H1 (cell line): Measurements from ENCODE around the gene SLC37A1. TPM values are rescaled to one million over a fixed set of nuclear protein-coding genes. Genes with fewer than 3 reads are reported as not detected.

Experiments used
- CTCF ChIA-PET: fragments of 300-600 bp; sonication (Branson Sonifier 250); formaldehyde crosslinking; loops from one replicate; lab custom pipeline; 2021; ENCODE audit not compliant: partially characterized antibody; lab: Charles Lee
- POLR2A ChIA-PET: fragments of 300-600 bp; sonication (Branson Sonifier 250); formaldehyde crosslinking; loops from one replicate; lab custom pipeline; 2021; ENCODE audit warnings: inconsistent platforms; ENCODE audit not compliant: partially characterized antibody; lab: Charles Lee
- DNase-seq, 2 experiments: peaks; one replicate each; pipeline versions ENCODE4 v3.0.0 to v3.0.0-alpha.2; 2010 to 2022; ENCODE audit warnings: low spot score in 2 of 2, low read depth in 1 of 2, mixed read lengths in 1 of 2
- FAIRE-seq: peaks from 2 replicates; lab custom pipeline; 2011; peaks lifted over from hg19 to GRCh38; lab: Jason Lieb, UNC
- H2AFZ ChIP-seq: 2 replicates; pipeline ENCODE4 v1.8.1; 2012; ENCODE audit warnings: low read length, inconsistent platforms
- H2AK5ac ChIP-seq: 2 replicates; pipeline ENCODE4 v1.6.1; 2013; ENCODE audit warnings: low read depth, low read length
- H2BK120ac ChIP-seq: replicated peaks from 2 replicates; pipeline ENCODE3; 2013; ENCODE audit warnings: low read depth, low read length, inconsistent platforms
- H2BK12ac ChIP-seq: 2 replicates; pipeline ENCODE4 v1.6.1; 2013; ENCODE audit warnings: low read depth, low read length
- H2BK15ac ChIP-seq: 2 replicates; pipeline ENCODE4 v1.6.1; 2013; ENCODE audit warnings: low read length
- H2BK20ac ChIP-seq: 2 replicates; pipeline ENCODE4 v1.6.1; 2013; ENCODE audit warnings: low read length
- H2BK5ac ChIP-seq: 2 replicates; pipeline ENCODE4 v1.6.1; 2013; ENCODE audit warnings: low read depth, low read length
- H3K14ac ChIP-seq: 2 replicates; pipeline ENCODE4 v1.6.1; 2013; ENCODE audit warnings: inconsistent platforms; ENCODE audit not compliant: insufficient read length
- H3K18ac ChIP-seq: 2 replicates; pipeline ENCODE4 v1.6.1; 2013; ENCODE audit warnings: low read length; ENCODE audit errors: extremely low read depth
- H3K23ac ChIP-seq: 2 replicates; pipeline ENCODE4 v1.6.1; 2013; ENCODE audit warnings: inconsistent platforms; ENCODE audit not compliant: insufficient read length
- H3K23me2 ChIP-seq: 2 replicates; pipeline ENCODE4 v1.6.1; 2013; ENCODE audit warnings: low read depth, low read length
- H3K27ac ChIP-seq: 2 replicates; pipeline ENCODE4 v1.6.1; 2011; ENCODE audit warnings: low read depth, low read length, inconsistent platforms
- H3K27me3 ChIP-seq, 4 experiments: replicated peaks in 1 of 4; 1 replicate in 1 of 4; 2 replicates in 3 of 4; pipeline versions ENCODE4 v1.6.1 to v1.8.1; 2011 to 2013; ENCODE audit warnings: low read length in 3 of 4, mild to moderate bottlenecking in 3 of 4, inconsistent platforms in 2 of 4, mixed read lengths in 2 of 4, moderate library complexity in 1 of 4; ENCODE audit not compliant: control insufficient read depth in 3 of 4, insufficient read depth in 3 of 4; ENCODE audit errors: extremely low read depth in 1 of 4
- H3K36me3 ChIP-seq, 4 experiments: 2 replicates each; pipeline versions ENCODE4 v1.6.1 to v1.8.1; 2011 to 2013; ENCODE audit warnings: mild to moderate bottlenecking in 4 of 4, low read length in 3 of 4, moderate library complexity in 2 of 4, control low read depth in 1 of 4, inconsistent platforms in 1 of 4; ENCODE audit not compliant: insufficient read depth in 4 of 4, control insufficient read depth in 2 of 4
- H3K4ac ChIP-seq: replicated peaks from 2 replicates; pipeline ENCODE3; 2013; ENCODE audit warnings: low read length, low read depth, mixed read lengths, inconsistent platforms; ENCODE audit not compliant: insufficient read length
- H3K4me1 ChIP-seq, 4 experiments: replicated peaks in 1 of 4; 1 replicate in 1 of 4; 2 replicates in 3 of 4; pipeline versions ENCODE4 v1.6.1 to v1.8.1; 2011 to 2013; ENCODE audit warnings: low read length in 3 of 4, inconsistent platforms in 2 of 4, mixed read lengths in 1 of 4; ENCODE audit not compliant: insufficient read depth in 4 of 4, control insufficient read depth in 3 of 4
- H3K4me2 ChIP-seq, 2 experiments: 2 replicates each; pipeline versions ENCODE4 v1.6.1 to v1.8.1; 2011 to 2013; ENCODE audit warnings: low read depth in 2 of 2, low read length in 2 of 2, control low read depth in 1 of 2, inconsistent platforms in 1 of 2, mild to moderate bottlenecking in 1 of 2; ENCODE audit not compliant: insufficient read depth in 1 of 2
- H3K4me3 ChIP-seq, 4 experiments: fragments of 200-600, 300-600 bp in 1 of 4; sonication (generic), shearing (Covaris generic), sonication (Bioruptor Twin) in 1 of 4; 2 replicates each; pipeline versions ENCODE4 v1.5.1 to v1.8.1; 2011 to 2016; ENCODE audit warnings: low read length in 4 of 4, low read depth in 3 of 4, control low read depth in 2 of 4, inconsistent platforms in 2 of 4, mild to moderate bottlenecking in 2 of 4, mixed read lengths in 1 of 4, moderate library complexity in 1 of 4; ENCODE audit not compliant: insufficient read depth in 2 of 4; ENCODE audit errors: extremely low read depth in 1 of 4
- H3K56ac ChIP-seq: replicated peaks from 2 replicates; pipeline ENCODE3; 2013; ENCODE audit warnings: low read depth, mild to moderate bottlenecking, mixed read lengths, low read length, inconsistent platforms; ENCODE audit not compliant: insufficient read length
- H3K79me1 ChIP-seq: 2 replicates; pipeline ENCODE4 v1.6.1; 2013; ENCODE audit warnings: low read depth, low read length, control low read depth
- H3K79me2 ChIP-seq, 2 experiments: 2 replicates each; pipeline versions ENCODE4 v1.6.1 to v1.8.1; 2012 to 2013; ENCODE audit warnings: low read length in 2 of 2, mild to moderate bottlenecking in 2 of 2, inconsistent platforms in 1 of 2; ENCODE audit not compliant: insufficient read depth in 2 of 2, control insufficient read depth in 1 of 2
- H3K9ac ChIP-seq, 4 experiments: replicated peaks in 1 of 4; 1 replicate in 1 of 4; 2 replicates in 3 of 4; pipeline versions ENCODE4 v1.6.1 to v1.8.1; 2011 to 2013; ENCODE audit warnings: low read depth in 3 of 4, low read length in 3 of 4, control low read depth in 2 of 4, mild to moderate bottlenecking in 2 of 4, moderate library complexity in 2 of 4, inconsistent platforms in 1 of 4; ENCODE audit errors: extremely low read depth in 1 of 4
- H3K9me3 ChIP-seq, 2 experiments: 2 replicates each; pipeline versions ENCODE4 v1.6.1 to v1.8.1; 2012 to 2013; ENCODE audit warnings: mild to moderate bottlenecking in 2 of 2, moderate library complexity in 2 of 2, control low read depth in 1 of 2, inconsistent platforms in 1 of 2, low read depth in 1 of 2, low read length in 1 of 2, mixed read lengths in 1 of 2; ENCODE audit not compliant: insufficient read depth in 2 of 2
- H4K20me1 ChIP-seq, 2 experiments: replicated peaks in 1 of 2; 2 replicates each; pipeline versions ENCODE3 to v1.8.1; 2011 to 2013; ENCODE audit warnings: inconsistent platforms in 2 of 2, low read length in 2 of 2, mild to moderate bottlenecking in 1 of 2; ENCODE audit not compliant: insufficient read depth in 2 of 2, control insufficient read depth in 1 of 2
- H4K5ac ChIP-seq: 2 replicates; pipeline ENCODE4 v1.6.1; 2013; ENCODE audit warnings: low read length, low read depth, mixed read lengths, inconsistent platforms; ENCODE audit not compliant: insufficient read length
- H4K8ac ChIP-seq: 2 replicates; pipeline ENCODE4 v1.8.0; 2013; ENCODE audit warnings: mild to moderate bottlenecking, moderate library complexity, low read length, inconsistent platforms; ENCODE audit not compliant: insufficient read depth; ENCODE audit errors: extremely low read depth
- H4K91ac ChIP-seq: replicated peaks from 2 replicates; pipeline ENCODE3; 2013; ENCODE audit warnings: low read length, mixed read lengths, inconsistent platforms; ENCODE audit not compliant: insufficient read length
- CREB1 ChIP-seq: IDR thresholded peaks from 2 replicates; pipeline ENCODE4 v1.6.1; 2012; ENCODE audit warnings: inconsistent platforms
- FOSL1 ChIP-seq: IDR thresholded peaks from 2 replicates; pipeline ENCODE4 v1.6.1; 2011; ENCODE audit warnings: mild to moderate bottlenecking, low read depth, low read length, moderate library complexity; ENCODE audit not compliant: insufficient read depth
- RNF2 ChIP-seq: fragments of 200-900, 300-1000 bp; sonication (generic); IDR thresholded peaks from 2 replicates; pipeline ENCODE4 v1.7.1; 2016; ENCODE audit warnings: borderline replicate concordance, low read depth, mild to moderate bottlenecking, antibody characterized with exemption, low read length; ENCODE audit not compliant: poor library complexity, severe bottlenecking; ENCODE audit errors: missing control alignments
- SP2 ChIP-seq: IDR thresholded peaks from 2 replicates; pipeline ENCODE4 v1.6.1; 2012; ENCODE audit warnings: mild to moderate bottlenecking, low read length, inconsistent platforms
- TCF12 ChIP-seq: IDR thresholded peaks from 2 replicates; pipeline ENCODE4 v1.6.1; 2011; ENCODE audit warnings: low read depth, mild to moderate bottlenecking, low read length
- ZNF274 ChIP-seq: IDR thresholded peaks from 2 replicates; pipeline ENCODE4 v1.7.0; 2012; ENCODE audit warnings: low read length, borderline replicate concordance; ENCODE audit errors: extremely low read depth
- WGBS, 2 experiments: shearing (Covaris generic) in 1 of 2; methylation state at CpG; one replicate each; pipeline versions ENCODE4 v1.1.6 to v1.1.7; 2013 to 2015; ENCODE audit warnings: low lambda C conversion rate in 2 of 2, mixed read lengths in 2 of 2, inconsistent platforms in 1 of 2, low coverage in 1 of 2, missing lambda C conversion rate in 1 of 2; ENCODE audit not compliant: insufficient replicate concordance in 2 of 2, insufficient coverage in 1 of 2, insufficient read length in 1 of 2; ENCODE audit errors: extremely low coverage in 1 of 2, missing lambda C conversion rate in 1 of 2; 5-methylcytosine and 5-hydroxymethylcytosine counted together
- polyA plus RNA-seq, 7 experiments: library from polyadenylated mRNA; depleted of rRNA in 3 of 7; stranded (reverse) in 5 of 7; unstranded in 2 of 7; fragments of >200 nt in 5 of 7; fragments of 200-250 nt in 2 of 7; gene quantifications; 1 replicate in 5 of 7; 2 replicates in 1 of 7; 4 replicates in 1 of 7; pipeline versions ENCODE4 v1.2.1 to v1.2.3, GENCODE V29; 2011 to 2013; ENCODE audit warnings: missing spikeins in 2 of 7, mixed read lengths in 2 of 7
- total RNA-seq: library from RNA; stranded (reverse); fragmentation: NEBNext Ultra II Directional; extraction: Animal tissue kit (Norgen Biotek cat#: 25700); gene quantifications from 2 replicates; pipeline ENCODE4 v1.2.1, GENCODE V29; 2021
- TF ChIP-seq, protein P1 (sequence below): IDR thresholded peaks from 2 replicates; pipeline ENCODE4 v1.6.1; 2012; ENCODE audit warnings: low read length, inconsistent platforms

The SLC37A1 gene
- total and polyA plus RNA-seq, 2 of the 8 experiments (the other 6 are each of a cell fraction or from before 2014, with no cell fraction given) = 15.6 to 30.9 TPM

DNA sequence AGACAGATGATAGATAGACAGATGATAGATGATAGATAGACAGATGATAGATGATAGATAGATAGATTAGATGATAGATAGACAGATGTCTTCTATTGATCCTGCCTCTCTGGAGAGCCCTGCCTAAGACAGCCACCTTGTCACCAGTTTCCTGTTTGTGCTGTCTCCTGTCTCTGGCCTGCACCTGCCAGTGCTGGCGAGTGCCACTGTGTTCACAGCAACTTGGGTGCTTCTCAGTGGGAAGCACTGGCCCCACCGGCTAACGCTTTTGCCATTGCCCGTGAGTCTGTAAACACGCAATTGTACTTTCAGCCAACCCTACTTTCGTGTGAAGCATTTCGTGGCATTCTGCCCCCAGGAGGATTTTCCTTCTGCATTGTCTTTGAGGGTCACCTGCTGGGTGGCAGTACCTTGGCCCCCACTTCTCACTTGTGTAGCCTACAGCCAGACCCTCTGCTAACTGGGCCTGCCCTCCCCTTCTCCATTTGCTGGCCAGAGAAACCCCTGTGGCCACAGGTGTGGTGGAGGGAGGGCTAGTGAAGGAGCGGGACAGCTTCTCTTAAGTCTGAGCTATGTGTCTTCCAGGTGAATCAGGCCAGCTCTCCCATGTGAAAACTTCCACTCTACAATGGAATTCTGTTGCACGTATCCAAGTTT, 116.4 kb downstream of the SLC37A1 start:
- peak overlapping the region; percentile 51 for H3K4ac ChIP-seq
- ChIA-PET CTCF (interaction anchor here (2.0 kb wide), 1 partner anchor 37 kb away, joined by 6 read pairs; no protein-coding TSS in a partner anchor), POLR2A (no interaction called here)
- H2BK20ac ChIP-seq = no peak overlapping the region
- H3K9me3 ChIP-seq = no peaks in the 10 kb centered on the region
- FAIRE-seq = no peak
- H2AFZ ChIP-seq = no peak overlapping the region
- no peak overlapping the region for H4K8ac ChIP-seq
- peaks cover 0 to 7% (median 2%) of the 10 kb centered on the region in 4 experiments; a peak in 2 of 7 replicates for H3K4me1 ChIP-seq
- no peak overlapping the region for H3K4me3 ChIP-seq
- no peak overlapping the region; the same call in 1 of the 2 replicates for H3K18ac ChIP-seq
- no peak overlapping the region for H4K5ac ChIP-seq
- no peak overlapping the region for H2BK120ac ChIP-seq
- no peak overlapping the region for H3K23ac ChIP-seq
- DNase-seq = no peak
- H3K27me3 ChIP-seq = peaks cover 0 to 7% (median 3%) of the 10 kb centered on the region in 4 experiments; a peak in 2 of 7 replicates
- no peak overlapping the region for H3K4me2 ChIP-seq
- peaks cover 8% of the 10 kb centered on the region; the same call in 1 of the 2 replicates for H3K23me2 ChIP-seq
- WGBS, 2 experiments = 86% methylated on average over 9 of the region's 9 CpGs; no CpG with 5 or more reads in 1 of the 2 experiments
- H3K79me1 ChIP-seq = 0 out of 2 replicates have a peak, but pooled peaks cover 2% of the 10 kb centered on the region
- H3K36me3 ChIP-seq = no peaks in the 10 kb centered on the region
- H3K56ac ChIP-seq = no peak overlapping the region
- H3K14ac ChIP-seq = no peak overlapping the region
- no peaks in the 10 kb centered on the region for H3K79me2 ChIP-seq
- H2AK5ac ChIP-seq = no peak overlapping the region
- H2BK15ac ChIP-seq = no peak overlapping the region; the same call in 1 of the 2 replicates
- H2BK12ac ChIP-seq = no peak overlapping the region
- H2BK5ac ChIP-seq = no peak overlapping the region
- H4K91ac ChIP-seq = peak overlapping the region; percentile 85
- no peaks in the 10 kb centered on the region for H4K20me1 ChIP-seq
- H3K9ac ChIP-seq = no peak overlapping the region
- no peak overlapping the region for H3K27ac ChIP-seq
- no peak for TF ChIP-seq CREB1
- TF ChIP-seq, protein P1, sequence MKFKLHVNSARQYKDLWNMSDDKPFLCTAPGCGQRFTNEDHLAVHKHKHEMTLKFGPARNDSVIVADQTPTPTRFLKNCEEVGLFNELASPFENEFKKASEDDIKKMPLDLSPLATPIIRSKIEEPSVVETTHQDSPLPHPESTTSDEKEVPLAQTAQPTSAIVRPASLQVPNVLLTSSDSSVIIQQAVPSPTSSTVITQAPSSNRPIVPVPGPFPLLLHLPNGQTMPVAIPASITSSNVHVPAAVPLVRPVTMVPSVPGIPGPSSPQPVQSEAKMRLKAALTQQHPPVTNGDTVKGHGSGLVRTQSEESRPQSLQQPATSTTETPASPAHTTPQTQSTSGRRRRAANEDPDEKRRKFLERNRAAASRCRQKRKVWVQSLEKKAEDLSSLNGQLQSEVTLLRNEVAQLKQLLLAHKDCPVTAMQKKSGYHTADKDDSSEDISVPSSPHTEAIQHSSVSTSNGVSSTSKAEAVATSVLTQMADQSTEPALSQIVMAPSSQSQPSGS = no peak
- TF ChIP-seq RNF2 = no peak
- no peak for TF ChIP-seq TCF12
- no peak for TF ChIP-seq ZNF274
- no peak for TF ChIP-seq FOSL1
- no peak for TF ChIP-seq SP2
